HG03521 (cell line): ENCODE measurements around the gene FRG2C.
"Not testable (repeated sequence)": the region's sequence is repeated elsewhere in the genome, so short reads cannot be mapped to it uniquely, and the experiment has no call there.

Experiments used
- ATAC-seq: cut with Tn5 transposase; IDR thresholded peaks from one replicate; pipeline ENCODE4 v1.9.1; 2021; ENCODE audit warnings: mild to moderate bottlenecking, moderate library complexity; ENCODE audit not compliant: unreplicated experiment

FRG2C gene

GRCh38 chr3:75668759-75669347, 4.7 kb downstream of the FRG2C start:
- ATAC-seq, result not testable (repeated sequence)

GRCh38 chr3:75669348-75670297, 5.5 kb downstream of the FRG2C start:
- ATAC-seq, result not testable (repeated sequence)

GRCh38 chr3:75670298-75671286, 6.5 kb downstream of the FRG2C start:
- not testable (repeated sequence) for ATAC-seq

GRCh38 chr3:75671287-75672139, 7.4 kb downstream of the FRG2C start:
- not testable (repeated sequence) for ATAC-seq

- not testable (repeated sequence) for ATAC-seq
These were observed 8.1 kb downstream of the FRG2C start for GRCh38 chr3:75672140-75672775.

- ATAC-seq, result not testable (repeated sequence)
These were observed 19.8 kb downstream of the FRG2C start for GRCh38 chr3:75683965-75684364.

- no peak for ATAC-seq
These were observed 23.2 kb downstream of the FRG2C start for GRCh38 chr3:75687323-75687722.

GRCh38 chr3:75692061-75692460, 27.9 kb downstream of the FRG2C start:
- ATAC-seq, result no peak
